SK-N-MC (cell line): ENCODE measurements around the gene IQSEC3.

Experiments
- EZH2 ChIP-seq: fragments of 200-600 bp; sonication (generic); IDR thresholded peaks from one replicate; pipeline ENCODE4 v1.6.1; 2017; ENCODE audit warnings: antibody characterized with exemption
- POLR2AphosphoS5 ChIP-seq: IDR thresholded peaks from 2 replicates; pipeline ENCODE4 v1.6.1; 2012; ENCODE audit warnings: mild to moderate bottlenecking, low read depth, low read length, borderline replicate concordance

- TF ChIP-seq EZH2 (no peak), POLR2AphosphoS5 (no peak)
Measured at GRCh38 chr12:170371-171225, 104.0 kb downstream of the IQSEC3 start.
